Uterus (tissue), 4 donors: Measurements from ENCODE around the gene KLF3. TPM values are rescaled to one million over a fixed set of nuclear protein-coding genes. Genes with fewer than 3 reads are reported as not detected.

Experiments used
- DNase-seq, 2 donors: peaks; one replicate each; pipeline ENCODE4 v3.0.0-alpha.2; 2019 to 2020
- H3K27ac ChIP-seq, 2 donors: fragments of 200-600 bp; sonication (generic); 1 replicate in 1 of 2; 2 replicates in 1 of 2; pipeline ENCODE4 v1.5.1; 2016 to 2018
- H3K27me3 ChIP-seq, 2 donors: fragments of 200-600 bp; sonication (generic); one replicate each; pipeline ENCODE4 v1.5.1; 2018 to 2019; ENCODE audit warnings: control low read depth in 1 of 2
- H3K36me3 ChIP-seq, 2 donors: fragments of 200-600 bp; sonication (generic); one replicate each; pipeline ENCODE4 v1.5.1; 2019; ENCODE audit warnings: control low read depth in 1 of 2
- H3K4me1 ChIP-seq, 2 donors: fragments of 200-600 bp; sonication (generic); one replicate each; pipeline ENCODE4 v1.5.1; 2018 to 2019; ENCODE audit warnings: control low read depth in 1 of 2
- H3K4me3 ChIP-seq, 2 donors: fragments of 200-600 bp; sonication (generic); 1 replicate in 1 of 2; 2 replicates in 1 of 2; pipeline ENCODE4 v1.5.1; 2018 to 2019; ENCODE audit warnings: mild to moderate bottlenecking in 1 of 2
- H3K9me3 ChIP-seq, 2 donors: fragments of 200-600 bp; sonication (generic); one replicate each; pipeline ENCODE4 v1.5.1; 2019; ENCODE audit warnings: control low read depth in 1 of 2
- CTCF ChIP-seq, 4 experiments: fragments of 200-600 bp in 2 of 4; fragments of 450-650 bp in 2 of 4; sonication (generic) in 2 of 4; IDR thresholded peaks; one replicate each; pipeline ENCODE4 v1.5.1; 2016 to 2019; ENCODE audit warnings: antibody characterized with exemption in 4 of 4, mild to moderate bottlenecking in 2 of 4, moderate library complexity in 1 of 4
- POLR2A ChIP-seq, 2 donors: fragments of 450-650 bp; IDR thresholded peaks; one replicate each; pipeline ENCODE4 v1.6.1; 2016; ENCODE audit warnings: antibody characterized with exemption in 2 of 2, mild to moderate bottlenecking in 1 of 2, moderate library complexity in 1 of 2
- intact Hi-C: fragments of 100-400 bp; cut with DNase I; formaldehyde crosslinking; loops from one replicate; pipeline ENCODE4 v1.15.1; 2023; ENCODE audit warnings: low total_unique reads
- total RNA-seq, 4 donors: library from RNA; depleted of rRNA in 3 of 4; stranded (reverse); fragments of >200 nt in 3 of 4; gene quantifications; one replicate each; pipeline versions ENCODE4 v1.1.0 to v1.2.4, GENCODE V29; 2014 to 2023
- donor health status: DM: yes; HTN: yes; CAD: no.

KLF3 gene
- total RNA-seq, 4 donors from 2014 or later: 13.8 to 69.0 (median 41.2) TPM

- no peaks in the 10 kb centered on the region for H3K4me1 ChIP-seq
- no peak overlapping the region for H3K4me3 ChIP-seq
- no peaks in the 10 kb centered on the region for H3K9me3 ChIP-seq
- no peak for DNase-seq
- no peaks in the 10 kb centered on the region for H3K36me3 ChIP-seq
- H3K27me3 ChIP-seq: no peaks in the 10 kb centered on the region
- intact Hi-C loops: no loop called here
- TF ChIP-seq POLR2A (IDR thresholded peaks at IDR 0.05) (no peak), CTCF (IDR thresholded peaks at IDR 0.05) (no peak)
- H3K27ac ChIP-seq: no peak overlapping the region
Observed at GRCh38 chr4:38711066-38711465, 47.1 kb downstream of the KLF3 start.

- Histone ChIP-seq H3K9me3 (no peaks in the 10 kb centered on the region), H3K27me3 (no peaks in the 10 kb centered on the region), H3K27ac (no peak overlapping the region), H3K4me1 (no peaks in the 10 kb centered on the region), H3K36me3 (no peaks in the 10 kb centered on the region), H3K4me3 (no peak overlapping the region)
- DNase-seq: no peak
- TF ChIP-seq POLR2A (IDR thresholded peaks at IDR 0.05) (no peak), CTCF (IDR thresholded peaks at IDR 0.05) (no peak)
- intact Hi-C loops: no loop called here
Observed at GRCh38 chr4:38715050-38715449, 51.1 kb downstream of the KLF3 start.

- Histone ChIP-seq H3K27me3 (no peaks in the 10 kb centered on the region), H3K27ac (no peak overlapping the region), H3K9me3 (no peaks in the 10 kb centered on the region), H3K4me1 (no peaks in the 10 kb centered on the region), H3K4me3 (no peak overlapping the region), H3K36me3 (no peaks in the 10 kb centered on the region)
- DNase-seq: no peak
- TF ChIP-seq CTCF (IDR thresholded peaks at IDR 0.05) (no peak), POLR2A (IDR thresholded peaks at IDR 0.05) (no peak)
- intact Hi-C loops: no loop called here
Observed at GRCh38 chr4:38716256-38716655, 52.3 kb downstream of the KLF3 start.

- H3K36me3 ChIP-seq: no peaks in the 10 kb centered on the region
- H3K27ac ChIP-seq: no peak overlapping the region
- no peak for DNase-seq
- no peaks in the 10 kb centered on the region for H3K9me3 ChIP-seq
- intact Hi-C loops: no loop called here
- no peaks in the 10 kb centered on the region for H3K27me3 ChIP-seq
- no peaks in the 10 kb centered on the region for H3K4me1 ChIP-seq
- TF ChIP-seq CTCF (IDR thresholded peaks at IDR 0.05) (no peak), POLR2A (IDR thresholded peaks at IDR 0.05) (no peak)
- no peak overlapping the region for H3K4me3 ChIP-seq
Observed at GRCh38 chr4:38717604-38718003, 53.6 kb downstream of the KLF3 start.

- H3K9me3 ChIP-seq: no peaks in the 10 kb centered on the region
Observed at GRCh38 chr4:38723114-38723513, 59.1 kb downstream of the KLF3 start.

More at GRCh38 chr4:38723114-38723513, 59.1 kb downstream of the KLF3 start:
- no peak for DNase-seq
- TF ChIP-seq CTCF (IDR thresholded peaks at IDR 0.05) (no peak), POLR2A (IDR thresholded peaks at IDR 0.05) (no peak)
- Histone ChIP-seq H3K4me3 (no peak overlapping the region), H3K4me1 (no peaks in the 10 kb centered on the region), H3K27ac (no peak overlapping the region), H3K27me3 (no peaks in the 10 kb centered on the region), H3K36me3 (no peaks in the 10 kb centered on the region)
- intact Hi-C loops: no loop called here
